Caco-2 (cell line): ENCODE results near the gene RMI2. TPM values are rescaled to one million over a fixed set of nuclear protein-coding genes. Genes with fewer than 3 reads are reported as not detected.

Experiments used
- BruUV-seq: library from RNA; stranded (reverse); fragments of 400-500 nt; replicated peaks from 2 replicates; lab custom pipeline; 2021; lab: Mats Ljungman, UMichigan
- CTCF ChIA-PET: fragments of 300-600 bp; sonication (Branson Sonifier 250); formaldehyde crosslinking; loops from one replicate; lab custom pipeline; 2022; ENCODE audit warnings: antibody characterized with exemption; lab: Charles Lee
- POLR2A ChIA-PET: fragments of 300-600 bp; sonication (Branson Sonifier 250); formaldehyde crosslinking; loops from one replicate; lab custom pipeline; 2022; ENCODE audit warnings: antibody characterized with exemption; lab: Charles Lee
- DNase-seq, 2 experiments: peaks; one replicate each; pipeline versions ENCODE4 v3.0.0 to v3.0.0-alpha.2; 2020 to 2022
- H3K27me3 ChIP-seq: replicated peaks from 2 replicates; pipeline ENCODE4 v1.6.0; 2011; ENCODE audit warnings: low read length; ENCODE audit not compliant: control insufficient read depth, insufficient read depth
- H3K36me3 ChIP-seq: 2 replicates; pipeline ENCODE4 v1.5.1; 2011; ENCODE audit warnings: low read length; ENCODE audit not compliant: control insufficient read depth, insufficient read depth
- H3K4me1 ChIP-seq: fragments of 250-450 bp; sonication (Bioruptor Pico); 2 replicates; pipeline ENCODE4 v1.5.1; 2020; ENCODE audit warnings: mild to moderate bottlenecking
- H3K4me3 ChIP-seq: 2 replicates; pipeline ENCODE4 v1.5.1; 2011; ENCODE audit warnings: low read depth, mild to moderate bottlenecking, control low read depth, low read length
- H3K9me3 ChIP-seq: fragments of 250-450 bp; sonication (Bioruptor Pico); 2 replicates; pipeline ENCODE4 v1.5.1; 2020; ENCODE audit warnings: mild to moderate bottlenecking, moderate library complexity
- H3K27ac Mint-ChIP-seq: one replicate; pipeline ENCODE4 v1.8.0; 2022; ENCODE audit warnings: mixed read lengths; ENCODE audit not compliant: unreplicated experiment
- H3K27me3 Mint-ChIP-seq: one replicate; pipeline ENCODE4 v1.8.0; 2022; ENCODE audit warnings: mixed read lengths; ENCODE audit not compliant: insufficient read depth, unreplicated experiment
- H3K36me3 Mint-ChIP-seq: one replicate; pipeline ENCODE4 v1.8.0; 2022; ENCODE audit warnings: mild to moderate bottlenecking, mixed read lengths; ENCODE audit not compliant: insufficient read depth, unreplicated experiment
- H3K4me1 Mint-ChIP-seq: one replicate; pipeline ENCODE4 v1.8.0; 2022; ENCODE audit warnings: low read depth, mixed read lengths; ENCODE audit not compliant: unreplicated experiment
- H3K4me3 Mint-ChIP-seq: one replicate; pipeline ENCODE4 v1.8.0; 2022; ENCODE audit warnings: mild to moderate bottlenecking, moderate library complexity, mixed read lengths; ENCODE audit not compliant: unreplicated experiment
- H3K9me3 Mint-ChIP-seq: one replicate; pipeline ENCODE4 v1.8.0; 2022; ENCODE audit warnings: mixed read lengths; ENCODE audit not compliant: unreplicated experiment
- CTCF ChIP-seq, 2 experiments: fragments of 200-600 bp in 1 of 2; IDR thresholded peaks; 1 replicate in 1 of 2; 2 replicates in 1 of 2; pipeline versions ENCODE4 v1.5.1 to v1.8.0; 2011 to 2022; ENCODE audit warnings: antibody characterized with exemption in 1 of 2, control low read depth in 1 of 2, inconsistent platforms in 1 of 2, low read depth in 1 of 2, low read length in 1 of 2, mild to moderate bottlenecking in 1 of 2, moderate library complexity in 1 of 2; ENCODE audit not compliant: insufficient read depth in 1 of 2, severe bottlenecking in 1 of 2, unreplicated experiment in 1 of 2
- intact Hi-C: fragments of 100-400 bp; cut with micrococcal nuclease; formaldehyde crosslinking; loops from one replicate; pipeline ENCODE4 v1.10.0; 2022; ENCODE audit not compliant: unreplicated experiment
- total RNA-seq: library from RNA; stranded (reverse); gene quantifications from 2 replicates; pipeline ENCODE4 v1.2.3, GENCODE V29; 2022

RMI2 gene
- total RNA-seq, 1 experiment from 2014 or later, result 52.7 TPM

GRCh38 chr16:11330526-11331237 lies 14.6 kb upstream of the RMI2 start:
- H3K36me3 ChIP-seq, result no peaks in the 10 kb centered on the region
- no TSS peak for BruUV-seq
- H3K4me3 Mint-ChIP-seq, result no peak overlapping the region

GRCh38 chr16:11331967-11332366 lies 13.3 kb upstream of the RMI2 start:
- Histone ChIP-seq H3K27me3 (no peaks in the 10 kb centered on the region), H3K9me3 (no peaks in the 10 kb centered on the region), H3K36me3 (no peaks in the 10 kb centered on the region), H3K4me1 (peaks cover 28% of the 10 kb centered on the region), H3K4me3 (no peak overlapping the region)
- Mint-ChIP-seq H3K4me3 (no peak overlapping the region), H3K36me3 (peaks cover 13% of the 10 kb centered on the region), H3K27ac (no peak overlapping the region), H3K9me3 (no peaks in the 10 kb centered on the region), H3K4me1 (peaks cover 28% of the 10 kb centered on the region), H3K27me3 (no peaks in the 10 kb centered on the region)
- TF ChIP-seq CTCF (IDR thresholded peaks at IDR 0.05; ENCODE audit: insufficient read depth in 1 of 2, low read depth in 1 of 2, low read length in 1 of 2, severe bottlenecking in 1 of 2, unreplicated experiment in 1 of 2), result no peak
- intact Hi-C loops, result no loop called here
- DNase-seq, result no peak
- CTCF ChIA-PET, result no interaction called here
- no TSS peak for BruUV-seq
- POLR2A ChIA-PET, result interaction anchor here (0.5 kb wide), 1 partner anchor 20 kb away, joined by 8 read pairs; no protein-coding TSS in a partner anchor

More at GRCh38 chr16:11330526-11331237, 14.6 kb upstream of the RMI2 start:
- no peaks in the 10 kb centered on the region for H3K27me3 ChIP-seq
- DNase-seq, result no peak
- Mint-ChIP-seq H3K36me3 (peaks cover 16% of the 10 kb centered on the region), H3K27me3 (no peaks in the 10 kb centered on the region), H3K27ac (peak overlapping the region; percentile 45), H3K4me1 (peaks cover 31% of the 10 kb centered on the region), H3K9me3 (no peaks in the 10 kb centered on the region)
- H3K9me3 ChIP-seq, result no peaks in the 10 kb centered on the region
- CTCF ChIA-PET, result no interaction called here
- no peak for TF ChIP-seq CTCF (IDR thresholded peaks at IDR 0.05; ENCODE audit: insufficient read depth in 1 of 2, low read depth in 1 of 2, low read length in 1 of 2, severe bottlenecking in 1 of 2, unreplicated experiment in 1 of 2)
- H3K4me3 ChIP-seq, result no peak overlapping the region
- POLR2A ChIA-PET, result no interaction called here
- H3K4me1 ChIP-seq, result peaks cover 30% of the 10 kb centered on the region
- intact Hi-C loops, result no loop called here

GRCh38 chr16:11333010-11333409 lies 12.2 kb upstream of the RMI2 start:
- TF ChIP-seq CTCF (IDR thresholded peaks at IDR 0.05; ENCODE audit: insufficient read depth in 1 of 2, low read depth in 1 of 2, low read length in 1 of 2, severe bottlenecking in 1 of 2, unreplicated experiment in 1 of 2), result no peak
- H3K9me3 ChIP-seq, result no peaks in the 10 kb centered on the region
- no peaks in the 10 kb centered on the region for H3K27me3 ChIP-seq
- no peaks in the 10 kb centered on the region for H3K9me3 Mint-ChIP-seq
- H3K4me1 Mint-ChIP-seq, result peaks cover 19% of the 10 kb centered on the region
- ChIA-PET CTCF (no interaction called here), POLR2A (interaction anchor here (1.1 kb wide), 1 partner anchor 77 kb away, joined by 7 read pairs; the partner anchor contains the start of gene SOCS1)
- H3K4me1 ChIP-seq, result peaks cover 22% of the 10 kb centered on the region
- intact Hi-C loops, result no loop called here
- BruUV-seq, result no TSS peak
- DNase-seq, result no peak
- H3K27ac Mint-ChIP-seq, result no peak overlapping the region
- no peaks in the 10 kb centered on the region for H3K36me3 ChIP-seq
- no peak overlapping the region for H3K4me3 ChIP-seq
- no peaks in the 10 kb centered on the region for H3K27me3 Mint-ChIP-seq
- H3K36me3 Mint-ChIP-seq, result peaks cover 11% of the 10 kb centered on the region
- no peak overlapping the region for H3K4me3 Mint-ChIP-seq
